Upper lobe of right lung (tissue), 1 donor: ENCODE results near the gene PFKFB1. TPM values are rescaled to one million over a fixed set of nuclear protein-coding genes. Genes with fewer than 3 reads are reported as not detected.
"Not testable (repeated sequence)": the region's sequence is repeated elsewhere in the genome, so short reads cannot be mapped to it uniquely, and the experiment has no call there.

Source experiments
- ATAC-seq: fragments of 200-7000 bp; cut with Tn5 transposase; one replicate; pipeline ENCODE4 v1.9.1; 2020; ENCODE audit warnings: mild to moderate bottlenecking, moderate library complexity
- DNase-seq: peaks from one replicate; pipeline ENCODE4 v3.0.0-alpha.2; 2020
- H3K27ac ChIP-seq: fragments of 200-600 bp; one replicate; pipeline ENCODE4 v1.8.0; 2022
- H3K27me3 ChIP-seq: fragments of 200-600 bp; one replicate; pipeline ENCODE4 v1.8.0; 2022; ENCODE audit warnings: mild to moderate bottlenecking
- H3K36me3 ChIP-seq: fragments of 200-600 bp; one replicate; pipeline ENCODE4 v1.8.0; 2022
- H3K4me1 ChIP-seq: fragments of 200-600 bp; one replicate; pipeline ENCODE4 v1.8.0; 2022
- H3K4me3 ChIP-seq: fragments of 200-600 bp; one replicate; pipeline ENCODE4 v1.8.0; 2022; ENCODE audit warnings: mild to moderate bottlenecking
- H3K9me3 ChIP-seq: fragments of 200-600 bp; one replicate; pipeline ENCODE4 v1.8.0; 2022
- intact Hi-C: fragments of 100-400 bp; cut with DNase I; formaldehyde crosslinking; loops from one replicate; pipeline ENCODE4 v1.11.0; 2022
- total RNA-seq: library from RNA; stranded (reverse); fragmentation: NEBNext Ultra II Directional; extraction: Animal tissue kit (Norgen Biotek cat#: 25700); gene quantifications from one replicate; pipeline ENCODE4 v1.2.1, GENCODE V29; 2021
- TF ChIP-seq, protein P1 (sequence below): fragments of 200-600 bp; IDR thresholded peaks from one replicate; pipeline ENCODE4 v1.8.0; 2022; ENCODE audit warnings: antibody characterized with exemption
- donor health status: DM: no; HTN: yes; CAD: no; lungs with severe emphysema.

The PFKFB1 gene
- total RNA-seq, 1 donor from 2014 or later: not detected

DNA sequence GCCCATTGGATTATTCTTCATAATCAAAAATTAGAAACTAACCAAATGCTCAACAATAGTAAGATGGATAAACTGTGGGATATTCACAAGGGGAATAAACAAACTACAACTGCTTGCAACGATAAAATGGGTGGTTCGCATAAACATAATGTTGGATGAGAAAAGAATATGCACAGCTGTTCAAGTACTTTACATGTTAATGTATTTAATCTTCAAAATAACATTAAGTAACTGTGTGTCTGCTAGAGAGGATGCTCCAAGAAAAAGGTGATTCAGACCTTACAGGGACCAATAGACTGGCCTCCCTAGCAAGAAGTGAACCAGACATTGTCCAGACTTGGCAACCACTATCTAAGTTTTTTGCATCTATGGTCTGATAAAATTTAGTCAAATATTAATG, 2.3 kb downstream of the PFKFB1 start:
- Histone ChIP-seq H3K9me3 (no peaks in the 10 kb centered on the region), H3K4me1 (no peaks in the 10 kb centered on the region), H3K27ac (no peak overlapping the region), H3K4me3 (no peak overlapping the region), H3K27me3 (no peaks in the 10 kb centered on the region), H3K36me3 (no peaks in the 10 kb centered on the region)
- intact Hi-C loops: no loop called here
- TF ChIP-seq, protein P1, sequence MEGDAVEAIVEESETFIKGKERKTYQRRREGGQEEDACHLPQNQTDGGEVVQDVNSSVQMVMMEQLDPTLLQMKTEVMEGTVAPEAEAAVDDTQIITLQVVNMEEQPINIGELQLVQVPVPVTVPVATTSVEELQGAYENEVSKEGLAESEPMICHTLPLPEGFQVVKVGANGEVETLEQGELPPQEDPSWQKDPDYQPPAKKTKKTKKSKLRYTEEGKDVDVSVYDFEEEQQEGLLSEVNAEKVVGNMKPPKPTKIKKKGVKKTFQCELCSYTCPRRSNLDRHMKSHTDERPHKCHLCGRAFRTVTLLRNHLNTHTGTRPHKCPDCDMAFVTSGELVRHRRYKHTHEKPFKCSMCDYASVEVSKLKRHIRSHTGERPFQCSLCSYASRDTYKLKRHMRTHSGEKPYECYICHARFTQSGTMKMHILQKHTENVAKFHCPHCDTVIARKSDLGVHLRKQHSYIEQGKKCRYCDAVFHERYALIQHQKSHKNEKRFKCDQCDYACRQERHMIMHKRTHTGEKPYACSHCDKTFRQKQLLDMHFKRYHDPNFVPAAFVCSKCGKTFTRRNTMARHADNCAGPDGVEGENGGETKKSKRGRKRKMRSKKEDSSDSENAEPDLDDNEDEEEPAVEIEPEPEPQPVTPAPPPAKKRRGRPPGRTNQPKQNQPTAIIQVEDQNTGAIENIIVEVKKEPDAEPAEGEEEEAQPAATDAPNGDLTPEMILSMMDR: no peak
- ATAC-seq (no peak), DNase-seq (no peak)

DNA sequence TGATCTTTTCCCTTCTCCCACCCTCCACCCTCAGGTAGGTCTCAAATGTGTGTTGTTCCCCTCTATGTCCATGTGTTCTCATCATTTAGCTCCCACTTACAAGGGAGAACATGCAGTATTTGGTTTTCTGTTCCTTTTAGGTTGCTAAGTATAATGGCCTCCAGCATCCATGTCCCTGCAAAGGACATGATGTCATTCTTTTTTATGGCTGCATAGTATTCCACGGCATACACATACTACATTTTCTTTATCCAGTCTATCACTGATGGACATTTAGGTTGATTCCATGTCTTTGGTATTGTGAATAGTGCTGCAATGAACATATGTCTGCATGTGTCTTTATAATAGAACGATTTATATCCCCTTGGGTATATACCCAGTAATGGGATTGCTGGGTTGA, 10.7 kb downstream of the PFKFB1 start:
- H3K4me3 ChIP-seq, H3K36me3 ChIP-seq, intact Hi-C loops, ATAC-seq, H3K9me3 ChIP-seq, H3K27ac ChIP-seq, DNase-seq, H3K4me1 ChIP-seq, H3K27me3 ChIP-seq: not testable (repeated sequence)

DNA sequence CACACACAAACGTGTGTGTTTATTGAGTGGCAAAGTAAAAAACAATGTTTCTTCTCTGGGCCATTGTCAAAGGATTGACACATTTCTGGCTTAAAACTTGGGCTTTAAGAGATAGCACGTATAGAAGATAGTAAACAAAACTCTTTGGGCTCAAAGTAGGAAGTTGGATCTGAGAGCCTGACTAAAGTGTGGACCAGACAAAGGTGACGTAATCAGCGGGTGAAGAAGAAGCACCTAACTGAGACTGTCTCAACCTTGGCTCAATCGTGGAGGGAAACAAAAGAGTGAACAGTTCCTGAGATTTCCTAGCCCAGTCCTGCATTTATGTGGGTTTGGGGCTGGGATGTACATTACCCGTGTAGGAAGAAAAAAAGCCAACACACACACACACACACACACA, 13.7 kb downstream of the PFKFB1 start:
- intact Hi-C loops: no loop called here
- Histone ChIP-seq H3K4me1 (no peaks in the 10 kb centered on the region), H3K27ac (no peak overlapping the region), H3K27me3 (no peaks in the 10 kb centered on the region), H3K4me3 (no peak overlapping the region), H3K36me3 (no peaks in the 10 kb centered on the region), H3K9me3 (no peaks in the 10 kb centered on the region)
- ATAC-seq (no peak), DNase-seq (no peak)
- TF ChIP-seq, protein P1: no peak

DNA sequence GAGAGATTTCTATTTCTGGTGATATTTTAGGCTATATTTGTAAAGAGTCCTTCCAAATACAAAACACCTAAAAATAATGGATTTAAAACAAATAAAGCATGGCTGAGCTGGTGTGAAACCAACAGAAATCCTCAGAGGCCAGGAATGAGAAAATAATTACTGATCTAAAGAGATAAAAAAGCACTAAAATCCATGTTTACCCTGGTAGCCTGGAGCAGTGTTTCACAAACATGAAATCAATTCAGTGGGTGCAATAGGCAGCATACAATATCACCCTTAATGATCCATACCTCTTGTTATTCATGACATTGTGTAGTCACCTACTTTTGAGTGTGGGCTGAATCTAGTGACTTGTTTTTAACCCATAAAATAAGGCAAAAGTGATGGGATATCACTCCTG, 14.6 kb downstream of the PFKFB1 start:
- TF ChIP-seq, protein P1: no peak
- intact Hi-C loops: no loop called here
- H3K27me3 ChIP-seq: no peaks in the 10 kb centered on the region
- no peaks in the 10 kb centered on the region for H3K9me3 ChIP-seq
- DNase-seq (no peak), ATAC-seq (no peak)
- no peaks in the 10 kb centered on the region for H3K4me1 ChIP-seq
- H3K4me3 ChIP-seq: no peak overlapping the region
- H3K27ac ChIP-seq: no peak overlapping the region
- H3K36me3 ChIP-seq: no peaks in the 10 kb centered on the region

DNA sequence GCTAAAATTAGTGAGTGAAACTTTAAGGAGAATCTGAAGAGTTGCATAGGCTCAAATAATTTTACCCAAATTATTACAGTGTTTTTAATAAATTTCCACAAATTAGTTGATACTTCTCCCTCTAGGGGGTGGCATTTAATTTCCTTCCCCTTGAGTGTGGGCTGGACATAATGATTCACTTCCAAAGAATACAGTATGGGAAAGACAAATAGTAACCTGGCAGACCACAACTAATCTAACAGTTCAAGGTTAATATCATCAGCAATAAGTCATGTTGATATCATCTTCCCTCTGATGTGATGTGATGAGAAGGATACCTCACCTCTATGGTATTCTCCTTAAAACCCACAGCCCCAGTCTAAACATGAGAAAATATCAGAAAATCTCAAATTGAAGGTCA, 15.5 kb downstream of the PFKFB1 start:
- Histone ChIP-seq H3K27ac (no peak overlapping the region), H3K36me3 (no peaks in the 10 kb centered on the region), H3K9me3 (no peaks in the 10 kb centered on the region), H3K4me1 (no peaks in the 10 kb centered on the region), H3K27me3 (no peaks in the 10 kb centered on the region), H3K4me3 (no peak overlapping the region)
- intact Hi-C loops: no loop called here
- ATAC-seq: no peak
- TF ChIP-seq, protein P1: no peak
- no peak for DNase-seq

DNA sequence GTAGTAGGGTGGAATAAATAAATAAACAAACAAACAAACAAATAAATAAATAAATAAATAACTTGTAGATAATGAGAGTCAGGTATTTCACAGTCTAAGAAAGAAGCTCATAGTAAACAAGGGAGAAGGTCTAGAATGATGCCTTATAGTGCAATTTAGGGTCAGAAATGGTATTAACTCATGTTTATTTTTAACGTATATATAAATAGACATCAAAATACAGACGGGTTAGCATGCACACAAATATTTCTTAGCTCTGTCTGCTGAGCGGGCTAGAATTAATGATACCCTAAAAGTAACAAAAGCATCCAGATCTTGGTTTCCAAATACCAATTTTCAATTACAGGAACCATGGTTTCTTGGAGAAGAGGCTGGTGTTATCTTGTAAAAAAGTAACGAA, 16.6 kb downstream of the PFKFB1 start:
- Histone ChIP-seq H3K4me1 (no peaks in the 10 kb centered on the region), H3K27ac (no peak overlapping the region), H3K27me3 (no peaks in the 10 kb centered on the region), H3K36me3 (no peaks in the 10 kb centered on the region), H3K9me3 (no peaks in the 10 kb centered on the region), H3K4me3 (no peak overlapping the region)
- intact Hi-C loops: no loop called here
- ATAC-seq (no peak), DNase-seq (no peak)
- TF ChIP-seq, protein P1: no peak
